Trophoblast cell (in vitro differentiated cells and primary cell): ENCODE results near the gene DAPP1. TPM values are rescaled to one million over a fixed set of nuclear protein-coding genes. Genes with fewer than 3 reads are reported as not detected.
"Not testable (repeated sequence)": the region's sequence is repeated elsewhere in the genome, so short reads cannot be mapped to it uniquely, and the experiment has no call there.

Source experiments
- DNase-seq, 2 donors: peaks; one replicate each; pipeline ENCODE4 v3.0.0-alpha.2; 2016
- H2AFZ ChIP-seq: 2 replicates; pipeline ENCODE4 v1.6.1; 2013; ENCODE audit warnings: low read length, moderate library complexity, mild to moderate bottlenecking; ENCODE audit not compliant: insufficient read depth, poor library complexity
- H2AK5ac ChIP-seq: 2 replicates; pipeline ENCODE4 v1.6.1; 2013; ENCODE audit warnings: mild to moderate bottlenecking, low read length
- H2BK120ac ChIP-seq: 2 replicates; pipeline ENCODE4 v1.6.1; 2013; ENCODE audit warnings: low read length, mild to moderate bottlenecking, moderate library complexity; ENCODE audit not compliant: insufficient read depth, poor library complexity
- H2BK12ac ChIP-seq: 2 replicates; pipeline ENCODE4 v1.6.1; 2013; ENCODE audit warnings: mild to moderate bottlenecking, low read length, moderate library complexity
- H2BK5ac ChIP-seq: 2 replicates; pipeline ENCODE4 v1.6.1; 2013; ENCODE audit warnings: low read length, low read depth, moderate library complexity, mild to moderate bottlenecking; ENCODE audit not compliant: poor library complexity
- H3K14ac ChIP-seq: 2 replicates; pipeline ENCODE4 v1.6.1; 2013; ENCODE audit warnings: mild to moderate bottlenecking, low read length
- H3K18ac ChIP-seq: 2 replicates; pipeline ENCODE4 v1.6.1; 2013; ENCODE audit warnings: mild to moderate bottlenecking, low read length
- H3K23ac ChIP-seq: 2 replicates; pipeline ENCODE4 v1.6.1; 2013; ENCODE audit warnings: low read length
- H3K27ac ChIP-seq: 2 replicates; pipeline ENCODE4 v1.5.1; 2013; ENCODE audit warnings: low read depth, mild to moderate bottlenecking, inconsistent platforms, low read length, moderate library complexity
- H3K27me3 ChIP-seq: 2 replicates; pipeline ENCODE4 v1.6.1; 2013; ENCODE audit warnings: inconsistent platforms, mild to moderate bottlenecking, low read length, moderate library complexity; ENCODE audit not compliant: insufficient read depth
- H3K36me3 ChIP-seq, 2 experiments: 1 replicate in 1 of 2; 2 replicates in 1 of 2; pipeline ENCODE4 v1.6.1; 2013; ENCODE audit warnings: low read length in 2 of 2, mild to moderate bottlenecking in 2 of 2, moderate library complexity in 1 of 2; ENCODE audit not compliant: insufficient read depth in 2 of 2, control insufficient read depth in 1 of 2
- H3K4ac ChIP-seq: 2 replicates; pipeline ENCODE4 v1.6.1; 2013; ENCODE audit warnings: low read depth, mild to moderate bottlenecking, low read length, moderate library complexity
- H3K4me1 ChIP-seq, 2 experiments: 1 replicate in 1 of 2; 2 replicates in 1 of 2; pipeline ENCODE4 v1.6.1; 2013; ENCODE audit warnings: low read length in 2 of 2, mild to moderate bottlenecking in 2 of 2, moderate library complexity in 1 of 2; ENCODE audit not compliant: insufficient read depth in 2 of 2, control insufficient read depth in 1 of 2
- H3K4me2 ChIP-seq: 2 replicates; pipeline ENCODE4 v1.6.1; 2013; ENCODE audit warnings: inconsistent platforms, mild to moderate bottlenecking, low read length, moderate library complexity
- H3K4me3 ChIP-seq: 2 replicates; pipeline ENCODE4 v1.5.1; 2013; ENCODE audit warnings: mild to moderate bottlenecking, low read depth, low read length, inconsistent platforms
- H3K79me1 ChIP-seq: one replicate; pipeline ENCODE4 v1.6.1; 2013; ENCODE audit warnings: low read length
- H3K79me2 ChIP-seq: 2 replicates; pipeline ENCODE4 v1.6.1; 2013; ENCODE audit warnings: low read length, mild to moderate bottlenecking; ENCODE audit not compliant: control insufficient read depth, insufficient read depth, poor library complexity
- H3K9ac ChIP-seq: 2 replicates; pipeline ENCODE4 v1.6.1; 2013; ENCODE audit warnings: mild to moderate bottlenecking, low read length
- H3K9me3 ChIP-seq: 2 replicates; pipeline ENCODE4 v1.6.1; 2013; ENCODE audit warnings: low read depth, mild to moderate bottlenecking, control low read depth, inconsistent platforms, low read length; ENCODE audit not compliant: insufficient read depth
- H4K12ac ChIP-seq: 2 replicates; pipeline ENCODE4 v1.6.1; 2013; ENCODE audit warnings: low read depth, mild to moderate bottlenecking, low read length, moderate library complexity
- H4K8ac ChIP-seq: 2 replicates; pipeline ENCODE4 v1.6.1; 2013; ENCODE audit warnings: low read depth, mild to moderate bottlenecking, low read length, moderate library complexity
- H4K91ac ChIP-seq: one replicate; pipeline ENCODE4 v1.6.1; 2013; ENCODE audit warnings: low read depth, mild to moderate bottlenecking, low read length, moderate library complexity
- WGBS: extraction: QIAGEN DNeasy Blood & Tissue Kit; methylation state at CpG from one replicate; pipeline ENCODE4 v1.1.7; 2013; ENCODE audit warnings: missing lambda C conversion rate; ENCODE audit not compliant: insufficient read length, insufficient coverage; ENCODE audit errors: extremely low coverage; 5-methylcytosine and 5-hydroxymethylcytosine counted together
- polyA plus RNA-seq: library from polyadenylated mRNA; stranded (reverse); fragments of 200-250 nt; gene quantifications from 2 replicates; pipeline ENCODE4 v1.2.3, GENCODE V29; 2013

DAPP1 gene, protein sequence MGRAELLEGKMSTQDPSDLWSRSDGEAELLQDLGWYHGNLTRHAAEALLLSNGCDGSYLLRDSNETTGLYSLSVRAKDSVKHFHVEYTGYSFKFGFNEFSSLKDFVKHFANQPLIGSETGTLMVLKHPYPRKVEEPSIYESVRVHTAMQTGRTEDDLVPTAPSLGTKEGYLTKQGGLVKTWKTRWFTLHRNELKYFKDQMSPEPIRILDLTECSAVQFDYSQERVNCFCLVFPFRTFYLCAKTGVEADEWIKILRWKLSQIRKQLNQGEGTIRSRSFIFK
- 5.7 and 7.0 TPM in 2 replicates for polyA plus RNA-seq

DNA sequence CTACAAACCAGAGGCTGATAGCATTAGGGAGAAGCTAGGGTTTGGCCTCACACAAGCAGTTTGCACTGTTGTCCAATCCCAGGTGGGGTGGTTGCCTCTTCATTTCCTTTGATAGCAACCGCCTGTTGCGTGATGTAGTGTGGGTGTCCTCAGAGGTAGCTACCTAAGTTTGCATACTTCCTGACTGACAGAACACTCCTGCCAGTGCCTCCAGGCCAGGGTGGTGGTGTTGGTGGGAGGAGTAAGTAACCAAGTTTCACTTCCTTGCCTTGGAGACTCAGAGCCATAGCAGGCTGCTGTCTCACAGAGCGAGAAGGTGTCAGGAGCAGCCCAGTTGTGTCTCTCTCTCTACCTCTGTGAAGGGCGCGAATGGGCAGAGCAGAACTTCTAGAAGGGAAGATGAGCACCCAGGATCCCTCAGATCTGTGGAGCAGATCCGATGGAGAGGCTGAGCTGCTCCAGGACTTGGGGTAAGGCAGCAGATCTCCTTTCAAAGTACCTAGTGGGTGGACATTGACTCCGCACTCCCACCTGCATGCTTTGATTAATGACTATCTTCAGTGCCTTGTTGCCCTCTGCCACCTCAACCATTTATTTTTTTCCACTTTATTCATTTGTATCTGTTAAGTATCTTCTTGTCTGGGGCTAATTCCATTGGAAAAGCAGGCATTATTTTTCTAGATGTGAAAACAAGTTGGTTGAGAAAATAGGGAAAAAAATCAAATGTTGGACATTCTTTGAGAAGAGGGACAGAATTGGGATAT, at the start of gene DAPP1:
Gene DAPP1 (plus strand): TSS at position 283 of the 764 bp plus-strand sequence. CDS start 87 bp downstream, at position 370.
- Histone ChIP-seq H3K79me1 (no peaks in the 10 kb centered on the region), H3K36me3 (no peaks in the 10 kb centered on the region), H3K14ac (no peak within 1 kb of the TSS), H3K27me3 (no peaks in the 10 kb centered on the region), H3K18ac (no peak within 1 kb of the TSS), H4K8ac (no peak within 1 kb of the TSS), H3K9ac (no peak within 1 kb of the TSS), H2BK120ac (no peak within 1 kb of the TSS), H2AFZ (no peak within 1 kb of the TSS), H3K9me3 (no peaks in the 10 kb centered on the region), H2BK12ac (no peak within 1 kb of the TSS), H3K4me1 (peaks cover 0 to 7% of the 10 kb centered on the region in 2 experiments), H2AK5ac (no peak within 1 kb of the TSS), H2BK5ac (no peak within 1 kb of the TSS), H4K12ac (no peak within 1 kb of the TSS), H3K27ac (no peak within 1 kb of the TSS), H3K23ac (no peak within 1 kb of the TSS), H3K4me3 (no peak within 1 kb of the TSS), H3K4me2 (no peak within 1 kb of the TSS), H3K4ac (no peak within 1 kb of the TSS), H3K79me2 (no peaks in the 10 kb centered on the region), H4K91ac (no peak within 1 kb of the TSS)
- peak; percentile 98 to 99 for DNase-seq
- WGBS = no CpG with 5 or more reads among the region's 7 CpGs

DNA sequence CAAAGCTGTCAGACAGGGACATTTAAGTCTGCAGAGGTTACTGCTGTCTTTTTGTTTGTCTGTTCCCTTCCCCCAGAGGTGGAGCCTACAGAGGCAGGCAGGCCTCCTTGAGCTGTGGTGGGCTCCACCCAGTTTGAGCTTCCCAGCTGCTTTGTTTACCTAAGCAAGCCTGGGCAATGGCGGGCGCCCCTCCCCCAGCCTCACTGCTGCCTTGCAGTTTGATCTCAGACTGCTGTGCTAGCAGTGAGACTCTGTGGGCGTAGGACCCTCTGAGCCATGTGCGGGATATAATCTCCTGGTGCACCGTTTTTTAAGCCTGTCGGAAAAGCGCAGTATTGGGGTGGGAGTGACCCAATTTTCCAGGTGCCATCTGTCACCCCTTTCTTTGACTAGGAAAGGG, 45.8 kb upstream of the DAPP1 start:
- not testable (repeated sequence) for H3K9ac ChIP-seq, H2AFZ ChIP-seq, H3K4me1 ChIP-seq, H2BK120ac ChIP-seq, H3K4me3 ChIP-seq, H3K18ac ChIP-seq, H3K27ac ChIP-seq, H3K14ac ChIP-seq, H2AK5ac ChIP-seq, H2BK5ac ChIP-seq, H4K91ac ChIP-seq, H3K9me3 ChIP-seq, H3K4ac ChIP-seq, H3K79me1 ChIP-seq, H2BK12ac ChIP-seq, H4K12ac ChIP-seq, H3K79me2 ChIP-seq, DNase-seq, H3K4me2 ChIP-seq, H4K8ac ChIP-seq, H3K23ac ChIP-seq, H3K27me3 ChIP-seq, H3K36me3 ChIP-seq
- no CpG with 5 or more reads among the region's 7 CpGs for WGBS

DNA sequence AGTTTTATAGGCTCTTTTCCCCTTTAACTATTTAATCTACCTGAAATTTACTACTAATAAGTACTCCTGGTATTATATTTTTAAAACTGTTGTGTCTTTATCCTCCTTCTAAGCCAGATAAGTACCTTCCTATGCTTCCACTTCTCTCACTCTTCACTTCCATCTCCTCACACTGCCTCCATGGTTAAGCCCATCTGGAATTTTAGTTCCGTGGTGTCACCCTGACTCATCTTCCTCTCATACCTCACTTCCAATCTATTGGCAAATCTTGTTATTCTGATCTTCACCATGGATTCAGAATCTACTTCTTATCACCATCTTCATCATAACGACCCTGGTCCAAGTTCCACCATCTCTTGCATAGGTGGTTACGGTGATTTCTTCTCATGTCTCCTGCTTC, 32.7 kb upstream of the DAPP1 start:
- no peak overlapping the region for H4K91ac ChIP-seq
- H3K79me1 ChIP-seq = no peaks in the 10 kb centered on the region
- H3K23ac ChIP-seq = no peak overlapping the region
- H3K36me3 ChIP-seq = no peaks in the 10 kb centered on the region
- no peak overlapping the region for H3K4me3 ChIP-seq
- no peak overlapping the region for H2AK5ac ChIP-seq
- no peak overlapping the region for H4K8ac ChIP-seq
- no peak overlapping the region for H3K4me2 ChIP-seq
- no peak overlapping the region for H3K14ac ChIP-seq
- no peak overlapping the region for H3K18ac ChIP-seq
- H2BK5ac ChIP-seq = no peak overlapping the region
- no peak for DNase-seq
- H3K9me3 ChIP-seq = no peaks in the 10 kb centered on the region
- no CpG with 5 or more reads among the region's 3 CpGs for WGBS
- no peak overlapping the region for H2BK12ac ChIP-seq
- H3K9ac ChIP-seq = no peak overlapping the region
- H3K27ac ChIP-seq = no peak overlapping the region
- no peak overlapping the region for H4K12ac ChIP-seq
- H3K4me1 ChIP-seq = no peaks in the 10 kb centered on the region
- H3K27me3 ChIP-seq = no peaks in the 10 kb centered on the region
- no peak overlapping the region for H2BK120ac ChIP-seq
- no peaks in the 10 kb centered on the region for H3K79me2 ChIP-seq
- H3K4ac ChIP-seq = no peak overlapping the region
- no peak overlapping the region for H2AFZ ChIP-seq

DNA sequence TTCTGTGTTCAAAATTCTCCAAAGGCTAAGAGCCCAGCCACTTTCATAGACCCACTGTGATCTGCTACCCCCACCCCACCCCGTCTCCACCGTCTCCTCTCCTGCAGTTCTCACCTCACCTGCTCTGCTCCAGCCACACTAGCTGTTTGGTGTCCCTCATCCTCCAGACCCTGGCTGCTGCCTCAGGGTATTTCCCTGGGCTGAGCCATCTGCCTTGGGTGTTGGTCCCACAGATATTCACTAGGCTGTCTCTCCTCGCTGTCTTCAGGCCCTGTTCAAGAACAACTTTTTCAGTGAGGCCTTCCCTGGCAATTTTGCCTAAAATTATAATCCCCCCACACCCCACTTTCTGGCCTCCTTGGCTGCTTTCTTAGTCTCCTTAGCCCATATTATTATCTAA, 31.8 kb upstream of the DAPP1 start:
- no CpG with 5 or more reads among the region's 3 CpGs for WGBS
- H3K4me1 ChIP-seq = no peaks in the 10 kb centered on the region
- no peaks in the 10 kb centered on the region for H3K9me3 ChIP-seq
- H3K79me1 ChIP-seq = no peaks in the 10 kb centered on the region
- peak overlapping the region; percentile 21 for H3K9ac ChIP-seq
- no peak overlapping the region for H2BK5ac ChIP-seq
- no peak overlapping the region for H2BK12ac ChIP-seq
- peak overlapping the region; percentile 53 for H3K4me3 ChIP-seq
- no peaks in the 10 kb centered on the region for H3K36me3 ChIP-seq
- H3K27ac ChIP-seq = no peak overlapping the region
- no peak overlapping the region for H3K18ac ChIP-seq
- no peak overlapping the region for H2BK120ac ChIP-seq
- no peak overlapping the region for H4K8ac ChIP-seq
- H4K91ac ChIP-seq = no peak overlapping the region
- H3K27me3 ChIP-seq = no peaks in the 10 kb centered on the region
- no peak overlapping the region for H4K12ac ChIP-seq
- no peaks in the 10 kb centered on the region for H3K79me2 ChIP-seq
- no peak overlapping the region for H3K4me2 ChIP-seq
- no peak overlapping the region for H3K23ac ChIP-seq
- no peak overlapping the region for H3K14ac ChIP-seq
- peak; percentile 52 to 66 for DNase-seq
- no peak overlapping the region for H2AK5ac ChIP-seq
- no peak overlapping the region for H2AFZ ChIP-seq
- H3K4ac ChIP-seq = no peak overlapping the region
